ENCODE results near the gene DLG3. TPM values are rescaled to one million over a fixed set of nuclear protein-coding genes. Genes with fewer than 3 reads are reported as not detected.
"Not testable (repeated sequence)": the region's sequence is repeated elsewhere in the genome, so short reads cannot be mapped to it uniquely, and the experiment has no call there.

Gene DLG3
- 16.7 TPM for total RNA-seq

GRCh38 chrX:70444326-70444945 is at the start of gene DLG3:
DLG3 (plus strand) TSS chrX:70444835; CDS start chrX:70445202, 367 bp downstream.
- peak; percentile 29 for DNase-seq

- DNase-seq = no peak
Measured at GRCh38 chrX:70398899-70399298, 45.7 kb upstream of the DLG3 start.

- DNase-seq = not testable (repeated sequence)
Measured at GRCh38 chrX:70400181-70400580, 44.5 kb upstream of the DLG3 start.

- no peak for DNase-seq
Measured at GRCh38 chrX:70402721-70403120, 41.9 kb upstream of the DLG3 start.

GRCh38 chrX:70405003-70405402 is 39.6 kb upstream of the DLG3 start:
- DNase-seq = no peak

- DNase-seq = no peak
Measured at GRCh38 chrX:70410921-70411320, 33.7 kb upstream of the DLG3 start.

GRCh38 chrX:70411475-70411874 is 33.2 kb upstream of the DLG3 start:
- no peak for DNase-seq

- DNase-seq = no peak
Measured at GRCh38 chrX:70421618-70422017, 23.0 kb upstream of the DLG3 start.

- DNase-seq = peak; percentile 62
Measured at GRCh38 chrX:70422851-70423341, 21.7 kb upstream of the DLG3 start, which contains the start of gene GDPD2. GDPD2 (plus strand) TSS chrX:70423314; CDS start chrX:70424985, 1,671 bp downstream.

GRCh38 chrX:70423936-70424675 is 20.5 kb upstream of the DLG3 start:
- DNase-seq = no peak

GRCh38 chrX:70424801-70425200 is 19.8 kb upstream of the DLG3 start:
- no peak for DNase-seq

GRCh38 chrX:70426286-70427278 is 18.1 kb upstream of the DLG3 start:
- no peak for DNase-seq

- DNase-seq = no peak
Measured at GRCh38 chrX:70427365-70427764, 17.3 kb upstream of the DLG3 start.

- DNase-seq = no peak
Measured at GRCh38 chrX:70429759-70430158, 14.9 kb upstream of the DLG3 start.

GRCh38 chrX:70432936-70433847 is 11.4 kb upstream of the DLG3 start:
- DNase-seq = peak; percentile 11

GRCh38 chrX:70433848-70434351 is 10.7 kb upstream of the DLG3 start:
- peak; percentile 71 for DNase-seq

GRCh38 chrX:70434352-70434866 is 10.2 kb upstream of the DLG3 start:
- peak; percentile 88 for DNase-seq

- peak; percentile 50 for DNase-seq
Measured at GRCh38 chrX:70434914-70435586, 9.6 kb upstream of the DLG3 start.

- no peak for DNase-seq
Measured at GRCh38 chrX:70436343-70436742, 8.3 kb upstream of the DLG3 start.

- no peak for DNase-seq
Measured at GRCh38 chrX:70437011-70437410, 7.6 kb upstream of the DLG3 start.
